Endothelial cell of umbilical vein (primary cell): ENCODE measurements around the gene REG3G.

Source experiments
- CTCF ChIP-seq, 2 donors: IDR thresholded peaks; 1 replicate in 1 of 2; 2 replicates in 1 of 2; pipeline ENCODE4 v1.5.1; 2011; ENCODE audit warnings: low read length in 2 of 2, mild to moderate bottlenecking in 2 of 2, moderate library complexity in 2 of 2, control low read depth in 1 of 2, inconsistent platforms in 1 of 2, low read depth in 1 of 2; ENCODE audit not compliant: insufficient read depth in 1 of 2; ENCODE audit errors: extremely low read depth in 1 of 2
- POLR2A ChIP-seq: IDR thresholded peaks from 2 replicates; pipeline ENCODE4 v1.6.1; 2012; ENCODE audit warnings: low read depth, mild to moderate bottlenecking, control low read depth, low read length
- POLR2AphosphoS5 ChIP-seq: IDR thresholded peaks from 2 replicates; pipeline ENCODE4 v1.6.1; 2012; ENCODE audit warnings: low read depth, mild to moderate bottlenecking, control low read depth, low read length, moderate library complexity; ENCODE audit not compliant: insufficient read depth

- TF ChIP-seq CTCF (IDR thresholded peaks at IDR 0.05; ENCODE audit: extremely low read depth in 1 of 2, insufficient read depth in 1 of 2, low read depth in 1 of 2, low read length in 2 of 2) (no peak), POLR2AphosphoS5 (no peak), POLR2A (no peak)
Observed at GRCh38 chr2:79041032-79041448, 15.5 kb downstream of the REG3G start.
